ENCODE results near the gene TNRC6A. TPM values are rescaled to one million over a fixed set of nuclear protein-coding genes. Genes with fewer than 3 reads are reported as not detected.
"Not testable (repeated sequence)": the region's sequence is repeated elsewhere in the genome, so short reads cannot be mapped to it uniquely, and the experiment has no call there.

Gene TNRC6A
- total RNA-seq, 2 donors from 2014 or later, result 23.5 to 24.4 TPM

- H3K27me3 ChIP-seq, result no peaks in the 10 kb centered on the region
- DNase-seq (ENCODE audit: low spot score), result no peak
- TF ChIP-seq CTCF (IDR thresholded peaks at IDR 0.05), result no peak
- no peaks in the 10 kb centered on the region for H3K36me3 ChIP-seq
- H3K4me3 ChIP-seq, result no peak overlapping the region
- no peaks in the 10 kb centered on the region for H3K9me3 ChIP-seq
- H3K27ac ChIP-seq, result no peak overlapping the region
- peaks cover 0 to 91% of the 10 kb centered on the region in 2 donors for H3K4me1 ChIP-seq
Measured at GRCh38 chr16:24745391-24745790, 15.9 kb downstream of the TNRC6A start.

GRCh38 chr16:24745791-24746190, 16.3 kb downstream of the TNRC6A start:
- no peak for TF ChIP-seq CTCF (IDR thresholded peaks at IDR 0.05)
- Histone ChIP-seq H3K4me3 (no peak overlapping the region), H3K27me3 (no peaks in the 10 kb centered on the region), H3K27ac (no peak overlapping the region), H3K4me1 (peaks cover 0 to 87% of the 10 kb centered on the region in 2 donors), H3K36me3 (no peaks in the 10 kb centered on the region), H3K9me3 (no peaks in the 10 kb centered on the region)
- no peak for DNase-seq (ENCODE audit: low spot score)

DNA sequence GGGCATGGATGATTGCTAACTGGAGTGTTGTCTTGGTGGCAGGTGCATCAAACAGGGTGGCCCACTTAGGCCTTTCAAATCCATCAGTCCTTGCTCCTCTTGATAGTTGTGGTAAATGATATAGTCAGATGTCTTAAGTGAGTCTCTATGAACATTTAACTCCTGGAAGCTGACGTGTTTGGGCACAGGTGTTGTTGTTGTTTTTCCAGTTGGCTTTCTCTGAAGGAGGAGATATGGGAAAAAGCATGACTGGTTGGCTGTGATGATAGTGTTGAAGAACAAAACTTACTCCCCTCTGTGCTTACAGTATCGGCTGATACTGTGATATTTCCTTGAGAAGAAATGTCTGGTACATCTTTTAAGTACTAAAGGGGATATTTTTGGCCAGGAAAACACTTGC, 18.0 kb downstream of the TNRC6A start:
- Histone ChIP-seq H3K27ac (peak overlapping the region; percentile 44 to 49), H3K4me1 (peaks cover 0 to 77% of the 10 kb centered on the region in 2 donors), H3K4me3 (no peak overlapping the region), H3K36me3 (no peaks in the 10 kb centered on the region), H3K27me3 (no peaks in the 10 kb centered on the region), H3K9me3 (no peaks in the 10 kb centered on the region)
- TF ChIP-seq CTCF (IDR thresholded peaks at IDR 0.05), result no peak
- no peak for DNase-seq (ENCODE audit: low spot score)

DNA sequence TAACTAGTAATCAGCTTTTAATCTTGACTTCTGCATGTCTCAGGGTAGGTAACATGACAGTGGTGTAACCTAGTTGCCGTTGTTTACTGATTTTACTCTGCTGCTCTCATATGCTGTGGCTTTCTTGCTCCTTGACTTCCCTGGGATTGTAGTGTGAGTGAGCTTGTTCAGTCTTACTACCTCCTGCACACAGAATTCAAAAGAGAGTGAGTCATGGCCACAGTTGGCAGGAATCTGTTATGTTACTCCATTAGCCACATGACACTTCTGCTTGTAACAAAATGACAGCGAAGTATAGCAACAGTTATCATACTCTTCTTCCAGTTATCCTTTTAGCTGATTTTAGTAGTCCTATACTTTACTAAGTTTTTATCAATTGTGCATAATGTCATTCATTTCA, 18.8 kb downstream of the TNRC6A start:
- peak; percentile 81 for DNase-seq (ENCODE audit: low spot score)
- H3K4me1 ChIP-seq, result peaks cover 0 to 76% of the 10 kb centered on the region in 2 donors
- H3K27me3 ChIP-seq, result no peaks in the 10 kb centered on the region
- no peak overlapping the region for H3K4me3 ChIP-seq
- no peak for TF ChIP-seq CTCF (IDR thresholded peaks at IDR 0.05)
- no peaks in the 10 kb centered on the region for H3K36me3 ChIP-seq
- peak overlapping the region; percentile 44 to 49 for H3K27ac ChIP-seq
- H3K9me3 ChIP-seq, result no peaks in the 10 kb centered on the region

DNA sequence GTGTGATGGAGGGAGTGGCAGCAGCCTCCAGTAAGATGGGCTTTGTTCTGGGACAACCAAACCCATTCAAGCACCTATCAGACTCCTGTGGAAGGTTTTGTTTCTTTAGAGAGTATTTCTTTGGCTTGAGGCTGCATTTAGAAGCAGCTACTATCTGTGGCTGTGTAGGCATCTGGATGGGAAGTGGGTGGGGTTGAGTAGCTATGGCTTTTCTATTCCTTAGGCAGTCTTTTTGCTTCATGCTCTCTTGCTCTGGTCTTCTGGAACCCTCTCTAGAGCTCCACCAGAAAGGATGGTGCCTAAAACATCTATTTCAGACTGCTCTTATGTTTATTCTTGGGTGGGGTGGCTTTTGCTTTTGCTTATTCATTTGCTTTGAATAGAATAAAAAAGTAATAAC, 19.9 kb downstream of the TNRC6A start:
- Histone ChIP-seq H3K4me3 (no peak overlapping the region), H3K36me3 (no peaks in the 10 kb centered on the region), H3K27ac (peak overlapping the region in 1 of 2 donors; percentile 44), H3K27me3 (no peaks in the 10 kb centered on the region), H3K9me3 (no peaks in the 10 kb centered on the region), H3K4me1 (peaks cover 0 to 77% of the 10 kb centered on the region in 2 donors)
- no peak for TF ChIP-seq CTCF (IDR thresholded peaks at IDR 0.05)
- no peak for DNase-seq (ENCODE audit: low spot score)

- peaks cover 0 to 73% of the 10 kb centered on the region in 2 donors for H3K4me1 ChIP-seq
- not testable (repeated sequence) for H3K27ac ChIP-seq; DNase-seq (ENCODE audit: low spot score); H3K4me3 ChIP-seq; H3K27me3 ChIP-seq; H3K36me3 ChIP-seq; H3K9me3 ChIP-seq
Measured at GRCh38 chr16:24749872-24750271, 20.4 kb downstream of the TNRC6A start.

All from right atrium auricular region (tissue), 2 donors.